HAP-1 (cell line): ENCODE data around the gene PRKAR1A.
"Not testable (repeated sequence)": the region's sequence is repeated elsewhere in the genome, so short reads cannot be mapped to it uniquely, and the experiment has no call there.

Experiments
- DNase-seq, 2 experiments: peaks; one replicate each; pipeline ENCODE4 v3.0.0-alpha.2; 2016 to 2020; ENCODE audit warnings: low spot score in 2 of 2
- H3K27me3 ChIP-seq: fragments of 250-450 bp; sonication (Bioruptor Pico); 2 replicates; pipeline ENCODE4 v1.5.1; 2020; ENCODE audit warnings: low read depth, mild to moderate bottlenecking, moderate library complexity
- H3K36me3 ChIP-seq: fragments of 250-450 bp; sonication (Bioruptor Pico); replicated peaks from 2 replicates; pipeline ENCODE4 v1.5.1; 2020; ENCODE audit warnings: mild to moderate bottlenecking
- H3K4me1 ChIP-seq: fragments of 250-450 bp; sonication (Bioruptor Pico); 2 replicates; pipeline ENCODE4 v1.5.1; 2020; ENCODE audit warnings: mild to moderate bottlenecking
- H3K4me3 ChIP-seq: fragments of 250-450 bp; sonication (Bioruptor Pico); 2 replicates; pipeline ENCODE4 v1.5.1; 2020; ENCODE audit warnings: mild to moderate bottlenecking, moderate library complexity
- H3K9me3 ChIP-seq: fragments of 250-450 bp; sonication (Bioruptor Pico); 2 replicates; pipeline ENCODE4 v1.5.1; 2020; ENCODE audit warnings: mild to moderate bottlenecking, moderate library complexity
- in situ Hi-C: fragments of 300-500 bp; cut with MboI; formaldehyde crosslinking; loops from 3 replicates; pipeline ENCODE4 v1.14.3; 2020; ENCODE audit warnings: low sequenced_read_pairs, inconsistent platforms, mixed read lengths

PRKAR1A gene

DNA sequence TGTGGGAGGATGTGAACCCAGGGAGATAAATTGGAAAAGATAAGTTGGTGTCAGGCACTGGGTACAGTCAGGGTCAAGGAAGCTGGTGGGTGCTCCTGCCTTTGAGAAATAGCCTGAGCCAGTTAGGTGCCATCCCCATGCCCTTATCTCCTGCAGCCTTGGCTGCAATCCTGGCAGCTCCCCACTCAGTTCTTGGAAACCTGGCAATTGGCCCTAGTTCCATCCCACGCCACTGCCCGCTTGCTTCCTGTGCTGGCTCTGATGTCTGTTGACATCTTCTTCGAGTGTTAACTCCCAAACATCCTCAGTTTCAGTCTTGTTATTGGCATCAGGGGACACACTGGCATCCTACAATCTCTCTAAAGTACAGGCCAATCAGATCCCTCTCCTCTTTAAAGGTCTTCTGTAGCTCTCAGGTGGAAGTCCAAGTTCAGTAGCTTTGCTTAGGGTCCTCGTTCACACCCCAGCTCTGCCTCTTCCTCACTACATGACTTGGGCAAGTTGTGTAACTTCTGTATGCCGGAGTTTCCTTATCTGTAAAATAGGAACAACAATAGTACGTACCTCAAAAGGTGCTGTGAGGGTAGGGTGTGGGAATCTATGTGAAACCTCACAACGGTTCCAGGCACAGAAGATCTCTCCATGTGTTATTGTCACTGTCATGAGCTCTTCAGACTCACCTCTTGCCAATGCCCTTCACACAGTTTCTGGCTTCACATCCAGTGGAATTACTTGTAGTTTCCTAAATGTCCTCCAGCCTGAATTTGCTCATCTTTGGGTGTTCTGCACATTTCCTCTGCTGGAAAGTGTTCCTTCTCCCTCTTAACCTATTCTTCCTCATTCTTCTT is 13.5 kb upstream of the PRKAR1A start:
- no peaks in the 10 kb centered on the region for H3K36me3 ChIP-seq
- no peaks in the 10 kb centered on the region for H3K27me3 ChIP-seq
- no peaks in the 10 kb centered on the region for H3K4me1 ChIP-seq
- no peaks in the 10 kb centered on the region; the same call in 1 of the 2 replicates for H3K9me3 ChIP-seq
- no peak overlapping the region for H3K4me3 ChIP-seq
- no peak for DNase-seq
- in situ Hi-C loops, result no loop called here

GRCh38 chr17:68499587-68499986 is 12.6 kb upstream of the PRKAR1A start:
- in situ Hi-C loops, result no loop called here
- DNase-seq, result no peak
- H3K4me3 ChIP-seq, result no peak overlapping the region
- no peaks in the 10 kb centered on the region for H3K36me3 ChIP-seq
- no peaks in the 10 kb centered on the region for H3K27me3 ChIP-seq
- H3K4me1 ChIP-seq, result no peaks in the 10 kb centered on the region
- no peaks in the 10 kb centered on the region; the same call in 1 of the 2 replicates for H3K9me3 ChIP-seq

DNA sequence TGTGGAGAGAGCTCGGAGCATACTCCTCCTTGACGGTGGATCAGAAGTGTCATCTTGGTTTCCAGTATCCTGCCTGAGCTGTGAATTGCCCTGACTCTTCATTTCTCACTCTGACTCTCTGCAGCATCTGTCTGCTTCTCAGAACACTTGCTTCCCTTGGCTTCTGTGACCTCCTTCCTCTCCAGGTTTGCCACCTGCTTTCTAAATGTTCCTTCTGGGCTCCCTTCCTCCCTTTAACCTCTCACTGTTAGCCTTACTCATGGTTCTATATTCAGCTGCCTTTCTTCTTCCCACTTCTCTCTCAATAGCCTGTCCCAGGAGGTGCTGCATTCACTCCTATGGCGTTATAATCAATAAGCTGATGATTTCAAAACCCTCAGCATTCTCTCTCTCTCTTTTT is 11.2 kb upstream of the PRKAR1A start:
- Histone ChIP-seq H3K27me3 (no peaks in the 10 kb centered on the region), H3K4me3 (no peak overlapping the region), H3K36me3 (no peaks in the 10 kb centered on the region), H3K9me3 (no peaks in the 10 kb centered on the region; the same call in 1 of the 2 replicates), H3K4me1 (no peaks in the 10 kb centered on the region)
- in situ Hi-C loops, result no loop called here
- no peak for DNase-seq

- DNase-seq, result no peak
- Histone ChIP-seq H3K27me3 (no peaks in the 10 kb centered on the region), H3K4me3 (no peak overlapping the region), H3K36me3 (no peaks in the 10 kb centered on the region), H3K9me3 (no peaks in the 10 kb centered on the region), H3K4me1 (peaks cover 9% of the 10 kb centered on the region)
- in situ Hi-C loops, result no loop called here
Observed at GRCh38 chr17:68505951-68506350, 6.3 kb upstream of the PRKAR1A start.

- peak in 1 of 2 experiments; percentile 58 for DNase-seq
Observed at GRCh38 chr17:68507576-68507975, 4.7 kb upstream of the PRKAR1A start.

DNA sequence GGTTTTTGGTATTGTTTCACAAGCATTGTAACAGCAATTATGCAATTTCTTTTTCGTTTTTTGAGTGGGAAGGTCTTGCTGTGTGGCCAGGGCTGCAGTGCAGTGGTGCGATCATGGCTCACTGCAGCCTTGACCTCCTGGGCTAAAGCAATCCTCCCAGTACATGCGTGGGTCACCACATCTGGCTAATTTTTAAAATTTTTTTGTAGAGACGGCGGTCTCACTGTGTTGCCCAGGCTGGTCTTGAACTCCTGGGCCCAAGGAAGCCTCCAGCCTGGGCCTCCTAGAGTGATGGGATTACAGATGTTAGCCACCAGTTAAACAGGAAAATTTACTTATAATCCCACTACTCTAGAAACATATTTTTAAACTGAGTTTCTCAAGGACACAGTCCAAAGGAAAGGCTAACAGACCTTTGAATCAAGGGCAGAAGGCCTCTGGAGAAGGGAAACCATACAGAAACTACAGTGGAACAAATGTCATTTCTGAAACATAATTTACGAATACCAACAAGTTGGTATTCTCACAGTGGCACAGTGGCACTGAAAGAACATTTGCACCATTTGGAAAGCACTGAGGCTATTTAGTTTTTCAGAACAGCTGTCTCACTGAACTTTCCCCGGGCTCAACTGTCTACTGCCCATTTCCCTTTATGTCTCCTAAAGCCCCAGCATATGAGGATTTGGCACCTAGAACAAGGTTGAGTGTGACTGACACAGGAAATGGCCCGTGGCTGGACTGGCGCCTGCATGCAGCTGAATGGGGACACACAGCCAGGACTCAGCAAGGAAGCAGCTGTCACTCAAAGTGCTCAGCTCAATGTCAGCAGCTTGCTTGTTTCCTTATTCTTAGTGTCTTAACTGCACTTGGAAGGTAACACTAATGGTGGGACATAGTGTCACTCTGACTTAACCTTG is 2.8 kb upstream of the PRKAR1A start:
- Histone ChIP-seq H3K27me3 (no peaks in the 10 kb centered on the region), H3K9me3 (no peaks in the 10 kb centered on the region), H3K4me3 (no peak overlapping the region), H3K4me1 (peaks cover 13% of the 10 kb centered on the region), H3K36me3 (no peaks in the 10 kb centered on the region)
- in situ Hi-C loops, result no loop called here
- DNase-seq, result no peak

More at GRCh38 chr17:68507576-68507975, 4.7 kb upstream of the PRKAR1A start:
- Histone ChIP-seq H3K4me3 (no peak overlapping the region), H3K36me3 (no peaks in the 10 kb centered on the region), H3K27me3 (no peaks in the 10 kb centered on the region), H3K4me1 (peaks cover 9% of the 10 kb centered on the region), H3K9me3 (no peaks in the 10 kb centered on the region)
- in situ Hi-C loops, result no loop called here

DNA sequence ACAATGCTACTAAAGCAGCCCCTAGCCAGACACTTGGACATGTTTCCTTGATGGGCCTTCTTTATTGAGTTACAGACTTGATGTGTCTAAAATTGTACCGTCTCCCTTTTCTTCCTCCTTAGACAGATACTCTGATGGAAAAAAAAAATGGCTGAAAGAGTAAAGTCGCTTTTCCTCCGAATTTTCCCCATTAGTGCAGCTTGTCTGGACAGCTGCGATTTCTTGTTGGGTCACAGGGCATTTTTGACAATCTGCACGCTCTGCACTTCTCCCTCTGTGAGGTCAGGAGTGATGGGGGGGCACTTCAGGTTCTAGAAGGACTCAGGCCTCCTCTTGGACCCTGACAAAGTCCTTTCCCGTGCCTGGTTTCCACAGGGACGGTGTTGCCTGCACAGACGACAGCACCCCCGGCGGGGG is 968 bp upstream of the PRKAR1A start:
- peaks cover 8% of the 10 kb centered on the region for H3K36me3 ChIP-seq
- H3K4me3 ChIP-seq, result peak overlapping the region; percentile 70
- H3K9me3 ChIP-seq, result no peaks in the 10 kb centered on the region
- H3K4me1 ChIP-seq, result peaks cover 20% of the 10 kb centered on the region
- in situ Hi-C loops, result no loop called here
- DNase-seq, result no peak
- no peaks in the 10 kb centered on the region for H3K27me3 ChIP-seq

- Histone ChIP-seq H3K36me3 (peaks cover 11% of the 10 kb centered on the region), H3K9me3 (no peaks in the 10 kb centered on the region), H3K4me3 (peak overlapping the region; percentile 70), H3K27me3 (no peaks in the 10 kb centered on the region), H3K4me1 (peaks cover 20% of the 10 kb centered on the region)
- peak; percentile 74 to 88 for DNase-seq
- in situ Hi-C loops, result no loop called here
Observed at GRCh38 chr17:68511671-68512246, 471 bp upstream of the PRKAR1A start.

DNA sequence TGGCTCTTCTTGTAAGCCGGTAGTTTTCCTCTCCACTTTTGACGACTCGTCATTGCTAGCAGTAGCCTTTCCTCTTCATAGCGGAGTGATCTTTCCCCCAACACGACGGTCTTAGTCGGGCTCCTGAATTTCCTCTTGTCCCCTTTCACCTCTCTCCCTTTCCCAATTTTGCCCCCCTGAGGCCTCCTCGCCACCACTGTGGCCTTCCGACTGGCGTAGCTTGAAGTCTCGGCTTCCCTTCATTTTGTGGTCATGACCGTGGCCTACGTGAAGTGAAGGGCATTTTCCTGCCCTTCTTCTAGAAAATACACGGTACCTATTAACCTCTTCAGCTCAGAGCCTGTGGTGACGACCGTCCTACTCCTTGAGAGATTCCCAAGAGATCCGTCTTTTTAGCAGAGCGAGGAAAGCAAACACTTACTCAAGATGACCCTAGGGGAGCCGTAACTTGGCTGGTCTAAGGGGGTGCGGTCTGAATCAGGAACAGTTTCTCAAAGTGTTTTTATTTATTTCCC is 787 bp downstream of the PRKAR1A start:
- Histone ChIP-seq H3K4me3 (peak overlapping the region; percentile 70), H3K36me3 (peaks cover 23% of the 10 kb centered on the region), H3K9me3 (no peaks in the 10 kb centered on the region), H3K4me1 (peaks cover 13% of the 10 kb centered on the region), H3K27me3 (no peaks in the 10 kb centered on the region)
- in situ Hi-C loops, result no loop called here
- peak; percentile 46 to 52 for DNase-seq

GRCh38 chr17:68513932-68514331 is 1.7 kb downstream of the PRKAR1A start:
- H3K36me3 ChIP-seq, result peaks cover 31% of the 10 kb centered on the region
- H3K4me3 ChIP-seq, result peak overlapping the region; percentile 70
- no peak for DNase-seq
- in situ Hi-C loops, result no loop called here
- H3K27me3 ChIP-seq, result no peaks in the 10 kb centered on the region
- H3K9me3 ChIP-seq, result no peaks in the 10 kb centered on the region
- H3K4me1 ChIP-seq, result peaks cover 11% of the 10 kb centered on the region

- Histone ChIP-seq H3K4me3 (peak overlapping the region; percentile 70), H3K27me3 (no peaks in the 10 kb centered on the region), H3K9me3 (no peaks in the 10 kb centered on the region), H3K4me1 (peaks cover 11% of the 10 kb centered on the region), H3K36me3 (peaks cover 35% of the 10 kb centered on the region)
- in situ Hi-C loops, result no loop called here
- no peak for DNase-seq
Observed at GRCh38 chr17:68514831-68515635, 2.8 kb downstream of the PRKAR1A start.

- in situ Hi-C loops, result no loop called here
Observed at GRCh38 chr17:68516732-68517131, 4.5 kb downstream of the PRKAR1A start.

GRCh38 chr17:68517605-68518004 is 5.4 kb downstream of the PRKAR1A start:
- H3K9me3 ChIP-seq, DNase-seq, H3K27me3 ChIP-seq, in situ Hi-C loops, H3K4me3 ChIP-seq: not testable (repeated sequence)
- Histone ChIP-seq H3K4me1 (peaks cover 11% of the 10 kb centered on the region), H3K36me3 (peaks cover 42% of the 10 kb centered on the region)

More at GRCh38 chr17:68516732-68517131, 4.5 kb downstream of the PRKAR1A start:
- Histone ChIP-seq H3K36me3 (peaks cover 35% of the 10 kb centered on the region), H3K4me3 (no peak overlapping the region), H3K27me3 (no peaks in the 10 kb centered on the region), H3K9me3 (no peaks in the 10 kb centered on the region), H3K4me1 (peaks cover 11% of the 10 kb centered on the region)
- no peak for DNase-seq
